G401.6 (cell line): Measurements from ENCODE around the gene TBC1D3C.
"Not testable (repeated sequence)": the region's sequence is repeated elsewhere in the genome, so short reads cannot be mapped to it uniquely, and the experiment has no call there.

Experiments
- FAIRE-seq: peaks from 2 replicates; lab custom pipeline; 2012; peaks lifted over from hg19 to GRCh38; lab: Jason Lieb, UNC

The TBC1D3C gene

GRCh38 chr17:38068534-38068933, at the start of gene TBC1D3C:
TSS of gene TBC1D3C (minus strand) at chr17:38068634. CDS start at chr17:38067066, 1,568 bp downstream.
- FAIRE-seq, result not testable (repeated sequence)

GRCh38 chr17:38099262-38099661, 30.8 kb upstream of the TBC1D3C start:
- FAIRE-seq, result not testable (repeated sequence)

- not testable (repeated sequence) for FAIRE-seq
Observed at GRCh38 chr17:38094059-38094694, 25.7 kb upstream of the TBC1D3C start.

- FAIRE-seq, result not testable (repeated sequence)
Observed at GRCh38 chr17:38088120-38088519, 19.7 kb upstream of the TBC1D3C start.

- FAIRE-seq, result not testable (repeated sequence)
Observed at GRCh38 chr17:38087344-38087743, 18.9 kb upstream of the TBC1D3C start.
